HuH-7.5 (cell line): ENCODE measurements around the gene AFAP1.
"Not testable (repeated sequence)": the region's sequence is repeated elsewhere in the genome, so short reads cannot be mapped to it uniquely, and the experiment has no call there.

Source experiments
- DNase-seq: peaks from one replicate; pipeline ENCODE4 v3.0.0; 2011; ENCODE audit warnings: low spot score

Gene AFAP1

GRCh38 chr4:7944599-7945220 is 5.0 kb upstream of the AFAP1 start:
- DNase-seq = peak; percentile 58

GRCh38 chr4:7943688-7944087 is 4.0 kb upstream of the AFAP1 start:
- not testable (repeated sequence) for DNase-seq

GRCh38 chr4:7943211-7943610 is 3.5 kb upstream of the AFAP1 start:
- DNase-seq = no peak

GRCh38 chr4:7941965-7942496 is 2.4 kb upstream of the AFAP1 start:
- no peak for DNase-seq

GRCh38 chr4:7941111-7941964 is 1.7 kb upstream of the AFAP1 start:
- no peak for DNase-seq

- no peak for DNase-seq
Observed at GRCh38 chr4:7938609-7939376, 868 bp downstream of the AFAP1 start.

- no peak for DNase-seq
Observed at GRCh38 chr4:7938266-7938608, 1.4 kb downstream of the AFAP1 start.

GRCh38 chr4:7937006-7937405 is 2.7 kb downstream of the AFAP1 start:
- DNase-seq = no peak

- no peak for DNase-seq
Observed at GRCh38 chr4:7933651-7934510, 5.8 kb downstream of the AFAP1 start.

- no peak for DNase-seq
Observed at GRCh38 chr4:7932287-7932686, 7.4 kb downstream of the AFAP1 start.

- no peak for DNase-seq
Observed at GRCh38 chr4:7929118-7929951, 10.3 kb downstream of the AFAP1 start.

GRCh38 chr4:7928711-7929110 is 10.9 kb downstream of the AFAP1 start:
- DNase-seq = no peak

GRCh38 chr4:7926822-7927221 is 12.8 kb downstream of the AFAP1 start:
- no peak for DNase-seq

- no peak for DNase-seq
Observed at GRCh38 chr4:7924570-7924969, 15.1 kb downstream of the AFAP1 start.

GRCh38 chr4:7924163-7924562 is 15.5 kb downstream of the AFAP1 start:
- DNase-seq = no peak

- DNase-seq = no peak
Observed at GRCh38 chr4:7922466-7922865, 17.2 kb downstream of the AFAP1 start.

- no peak for DNase-seq
Observed at GRCh38 chr4:7918981-7919380, 20.7 kb downstream of the AFAP1 start.

GRCh38 chr4:7918187-7918586 is 21.5 kb downstream of the AFAP1 start:
- DNase-seq = not testable (repeated sequence)

GRCh38 chr4:7917669-7918068 is 22.0 kb downstream of the AFAP1 start:
- no peak for DNase-seq

GRCh38 chr4:7915875-7916242 is 23.8 kb downstream of the AFAP1 start:
- no peak for DNase-seq

- no peak for DNase-seq
Observed at GRCh38 chr4:7912826-7913225, 26.8 kb downstream of the AFAP1 start.
